HG03045 (cell line): ENCODE measurements around the gene CEP152.
A peak's percentile ranks its signal among the peaks of the same experiment; 100 is the strongest.
"Not testable (repeated sequence)": the region's sequence is repeated elsewhere in the genome, so short reads cannot be mapped to it uniquely, and the experiment has no call there.

Source experiments
- ATAC-seq: cut with Tn5 transposase; IDR thresholded peaks from one replicate; pipeline ENCODE4 v1.9.1; 2021; ENCODE audit warnings: mild to moderate bottlenecking, moderate library complexity; ENCODE audit not compliant: unreplicated experiment

Gene CEP152

GRCh38 chr15:48810414-48811324 lies at the start of gene CEP152:
Gene CEP152 (minus strand): TSS chr15:48811069. CDS start chr15:48805649, 5,420 bp downstream.
- ATAC-seq = peak; percentile 97

GRCh38 chr15:48859426-48859825 lies 48.6 kb upstream of the CEP152 start:
- no peak for ATAC-seq

GRCh38 chr15:48858401-48858800 lies 47.5 kb upstream of the CEP152 start:
- ATAC-seq = no peak

- ATAC-seq = no peak
Observed at GRCh38 chr15:48856942-48857341, 46.1 kb upstream of the CEP152 start.

GRCh38 chr15:48855501-48856440 lies 44.9 kb upstream of the CEP152 start:
- no peak for ATAC-seq

GRCh38 chr15:48854434-48854833 lies 43.6 kb upstream of the CEP152 start:
- not testable (repeated sequence) for ATAC-seq

- ATAC-seq = no peak
Observed at GRCh38 chr15:48851956-48852355, 41.1 kb upstream of the CEP152 start.

GRCh38 chr15:48850648-48851047 lies 39.8 kb upstream of the CEP152 start:
- ATAC-seq = no peak

- no peak for ATAC-seq
Observed at GRCh38 chr15:48845123-48845522, 34.3 kb upstream of the CEP152 start.

- no peak for ATAC-seq
Observed at GRCh38 chr15:48842501-48842900, 31.6 kb upstream of the CEP152 start.

GRCh38 chr15:48834756-48835155 lies 23.9 kb upstream of the CEP152 start:
- no peak for ATAC-seq

- no peak for ATAC-seq
Observed at GRCh38 chr15:48833526-48834239, 22.8 kb upstream of the CEP152 start.

GRCh38 chr15:48832648-48833047 lies 21.8 kb upstream of the CEP152 start:
- no peak for ATAC-seq

GRCh38 chr15:48828906-48829305 lies 18.0 kb upstream of the CEP152 start:
- ATAC-seq = no peak

- ATAC-seq = no peak
Observed at GRCh38 chr15:48828471-48828870, 17.6 kb upstream of the CEP152 start.

GRCh38 chr15:48825075-48825474 lies 14.2 kb upstream of the CEP152 start:
- no peak for ATAC-seq

- ATAC-seq = no peak
Observed at GRCh38 chr15:48823706-48824105, 12.8 kb upstream of the CEP152 start.

GRCh38 chr15:48823237-48823636 lies 12.4 kb upstream of the CEP152 start:
- ATAC-seq = no peak

GRCh38 chr15:48814286-48814685 lies 3.4 kb upstream of the CEP152 start:
- no peak for ATAC-seq

- ATAC-seq = no peak
Observed at GRCh38 chr15:48811325-48811958, 573 bp upstream of the CEP152 start.
